IMR-90 (cell line): ENCODE data around the gene ATF1.

Experiments
- BHLHE40 ChIP-seq: fragments of 150-350 bp; IDR thresholded peaks from 2 replicates; pipeline ENCODE4 v1.6.1; 2016; ENCODE audit warnings: mild to moderate bottlenecking, low read depth, low read length
- CHD1 ChIP-seq: IDR thresholded peaks from 2 replicates; pipeline ENCODE4 v1.6.1; 2012; ENCODE audit warnings: low read depth, low read length, improper control_type of control experiment
- FOS ChIP-seq: fragments of 150-350 bp; IDR thresholded peaks from 2 replicates; pipeline ENCODE4 v1.6.1; 2016; ENCODE audit warnings: low read depth, low read length
- MAFK ChIP-seq: IDR thresholded peaks from 2 replicates; pipeline ENCODE4 v1.6.1; 2012; ENCODE audit warnings: low read depth, low read length, improper control_type of control experiment
- POLR2A ChIP-seq: IDR thresholded peaks from 2 replicates; pipeline ENCODE4 v1.6.1; 2012; ENCODE audit warnings: mild to moderate bottlenecking, low read depth, low read length
- RAD21 ChIP-seq: IDR thresholded peaks from 2 replicates; pipeline ENCODE4 v1.6.1; 2012; ENCODE audit warnings: low read length, improper control_type of control experiment
- RCOR1 ChIP-seq: IDR thresholded peaks from 2 replicates; pipeline ENCODE4 v1.6.1; 2012; ENCODE audit warnings: mild to moderate bottlenecking, low read length, improper control_type of control experiment; ENCODE audit not compliant: insufficient replicate concordance
- TF ChIP-seq, protein P1 (sequence below): conservative IDR thresholded peaks from 2 replicates; pipeline ENCODE4 v1.5.1; 2012; ENCODE audit warnings: mild to moderate bottlenecking, low read depth, low read length, improper control_type of control experiment
- TF ChIP-seq, protein P2 (sequence below): fragments of 150-350 bp; IDR thresholded peaks from 2 replicates; pipeline ENCODE4 v1.6.1; 2017; ENCODE audit warnings: mild to moderate bottlenecking, antibody characterized with exemption, low read length, low read depth
- TF ChIP-seq, protein P3 (sequence below): fragments of 150-350 bp; IDR thresholded peaks from 2 replicates; pipeline ENCODE4 v1.6.1; 2016; ENCODE audit warnings: low read depth, mild to moderate bottlenecking, low read length, moderate library complexity, borderline replicate concordance

DNA sequence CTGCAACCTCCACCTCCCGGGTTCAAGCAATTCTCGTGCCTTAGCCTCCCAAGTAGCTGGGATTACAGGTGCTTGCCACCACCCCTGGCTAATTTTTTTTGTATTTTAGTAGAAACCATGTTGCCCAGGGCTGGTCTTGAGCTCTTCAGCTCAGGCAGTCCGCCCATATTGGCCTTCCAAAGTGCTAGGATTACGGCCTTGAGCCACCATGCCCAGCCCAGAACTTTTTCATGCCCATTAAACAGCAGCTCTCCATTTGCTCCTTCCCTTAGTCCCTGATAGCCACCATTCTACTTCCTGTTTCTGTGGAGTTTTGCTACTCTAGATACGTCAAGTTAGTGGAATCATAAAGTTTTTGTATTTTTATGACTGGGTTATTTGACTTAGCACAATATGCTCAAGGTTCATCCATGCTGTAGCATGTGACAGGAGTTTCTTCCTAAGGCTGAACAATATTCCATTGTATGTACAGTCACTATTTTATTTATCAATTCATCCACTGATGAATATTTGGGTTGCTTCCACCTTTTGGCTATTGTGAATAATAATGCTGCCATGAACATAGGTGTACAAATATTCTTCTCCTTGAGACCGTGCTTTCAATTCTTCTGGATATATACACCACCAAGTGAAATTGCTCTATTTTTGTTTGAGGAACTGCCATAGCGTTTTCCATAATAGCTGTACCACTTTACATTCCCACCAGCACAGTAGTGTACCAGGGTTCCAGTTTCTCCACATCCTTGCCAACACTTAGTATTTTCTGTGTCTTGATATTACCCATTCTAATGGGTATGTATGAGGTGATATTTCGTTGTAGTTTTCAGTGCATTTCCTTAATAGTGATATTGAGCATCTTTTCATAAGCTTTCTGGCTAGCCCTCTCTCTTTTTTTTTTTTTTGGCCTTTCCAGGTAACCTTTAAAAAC is 15.0 kb downstream of the ATF1 start:
- TF ChIP-seq, protein P1, sequence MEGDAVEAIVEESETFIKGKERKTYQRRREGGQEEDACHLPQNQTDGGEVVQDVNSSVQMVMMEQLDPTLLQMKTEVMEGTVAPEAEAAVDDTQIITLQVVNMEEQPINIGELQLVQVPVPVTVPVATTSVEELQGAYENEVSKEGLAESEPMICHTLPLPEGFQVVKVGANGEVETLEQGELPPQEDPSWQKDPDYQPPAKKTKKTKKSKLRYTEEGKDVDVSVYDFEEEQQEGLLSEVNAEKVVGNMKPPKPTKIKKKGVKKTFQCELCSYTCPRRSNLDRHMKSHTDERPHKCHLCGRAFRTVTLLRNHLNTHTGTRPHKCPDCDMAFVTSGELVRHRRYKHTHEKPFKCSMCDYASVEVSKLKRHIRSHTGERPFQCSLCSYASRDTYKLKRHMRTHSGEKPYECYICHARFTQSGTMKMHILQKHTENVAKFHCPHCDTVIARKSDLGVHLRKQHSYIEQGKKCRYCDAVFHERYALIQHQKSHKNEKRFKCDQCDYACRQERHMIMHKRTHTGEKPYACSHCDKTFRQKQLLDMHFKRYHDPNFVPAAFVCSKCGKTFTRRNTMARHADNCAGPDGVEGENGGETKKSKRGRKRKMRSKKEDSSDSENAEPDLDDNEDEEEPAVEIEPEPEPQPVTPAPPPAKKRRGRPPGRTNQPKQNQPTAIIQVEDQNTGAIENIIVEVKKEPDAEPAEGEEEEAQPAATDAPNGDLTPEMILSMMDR: no peak
- TF ChIP-seq, protein P2, sequence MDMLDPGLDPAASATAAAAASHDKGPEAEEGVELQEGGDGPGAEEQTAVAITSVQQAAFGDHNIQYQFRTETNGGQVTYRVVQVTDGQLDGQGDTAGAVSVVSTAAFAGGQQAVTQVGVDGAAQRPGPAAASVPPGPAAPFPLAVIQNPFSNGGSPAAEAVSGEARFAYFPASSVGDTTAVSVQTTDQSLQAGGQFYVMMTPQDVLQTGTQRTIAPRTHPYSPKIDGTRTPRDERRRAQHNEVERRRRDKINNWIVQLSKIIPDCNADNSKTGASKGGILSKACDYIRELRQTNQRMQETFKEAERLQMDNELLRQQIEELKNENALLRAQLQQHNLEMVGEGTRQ: no peak
- TF ChIP-seq POLR2A (no peak), CHD1 (no peak), BHLHE40 (no peak), RCOR1 (no peak), RAD21 (no peak), MAFK (no peak), FOS (no peak)
- TF ChIP-seq, protein P3, sequence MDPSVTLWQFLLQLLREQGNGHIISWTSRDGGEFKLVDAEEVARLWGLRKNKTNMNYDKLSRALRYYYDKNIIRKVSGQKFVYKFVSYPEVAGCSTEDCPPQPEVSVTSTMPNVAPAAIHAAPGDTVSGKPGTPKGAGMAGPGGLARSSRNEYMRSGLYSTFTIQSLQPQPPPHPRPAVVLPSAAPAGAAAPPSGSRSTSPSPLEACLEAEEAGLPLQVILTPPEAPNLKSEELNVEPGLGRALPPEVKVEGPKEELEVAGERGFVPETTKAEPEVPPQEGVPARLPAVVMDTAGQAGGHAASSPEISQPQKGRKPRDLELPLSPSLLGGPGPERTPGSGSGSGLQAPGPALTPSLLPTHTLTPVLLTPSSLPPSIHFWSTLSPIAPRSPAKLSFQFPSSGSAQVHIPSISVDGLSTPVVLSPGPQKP: no peak
